GM06990 (cell line): ENCODE data around the gene SNX10.

Source experiments
- DNase-seq: peaks from one replicate; pipeline ENCODE4 v3.0.0-alpha.2; 2011; ENCODE audit not compliant: insufficient read length; ENCODE audit errors: extremely low read depth
- H3K27me3 ChIP-seq: replicated peaks from 2 replicates; pipeline ENCODE4 v1.6.0; 2011; ENCODE audit warnings: low read length; ENCODE audit not compliant: control insufficient read depth, insufficient read depth
- H3K36me3 ChIP-seq: 2 replicates; pipeline ENCODE4 v1.5.1; 2011; ENCODE audit warnings: low read length; ENCODE audit not compliant: control insufficient read depth, insufficient read depth
- H3K4me3 ChIP-seq: replicated peaks from 2 replicates; pipeline ENCODE4 v1.5.1; 2011; ENCODE audit warnings: low read depth, mild to moderate bottlenecking, control low read depth, low read length
- TF ChIP-seq, protein P1 (sequence below): IDR thresholded peaks from 2 replicates; pipeline ENCODE4 v1.5.1; 2011; ENCODE audit warnings: low read length, control low read depth, mild to moderate bottlenecking, inconsistent platforms; ENCODE audit not compliant: insufficient read depth, poor library complexity, severe bottlenecking

SNX10 gene

GRCh38 chr7:26343320-26343832, 51.7 kb downstream of the SNX10 start:
- TF ChIP-seq, protein P1, sequence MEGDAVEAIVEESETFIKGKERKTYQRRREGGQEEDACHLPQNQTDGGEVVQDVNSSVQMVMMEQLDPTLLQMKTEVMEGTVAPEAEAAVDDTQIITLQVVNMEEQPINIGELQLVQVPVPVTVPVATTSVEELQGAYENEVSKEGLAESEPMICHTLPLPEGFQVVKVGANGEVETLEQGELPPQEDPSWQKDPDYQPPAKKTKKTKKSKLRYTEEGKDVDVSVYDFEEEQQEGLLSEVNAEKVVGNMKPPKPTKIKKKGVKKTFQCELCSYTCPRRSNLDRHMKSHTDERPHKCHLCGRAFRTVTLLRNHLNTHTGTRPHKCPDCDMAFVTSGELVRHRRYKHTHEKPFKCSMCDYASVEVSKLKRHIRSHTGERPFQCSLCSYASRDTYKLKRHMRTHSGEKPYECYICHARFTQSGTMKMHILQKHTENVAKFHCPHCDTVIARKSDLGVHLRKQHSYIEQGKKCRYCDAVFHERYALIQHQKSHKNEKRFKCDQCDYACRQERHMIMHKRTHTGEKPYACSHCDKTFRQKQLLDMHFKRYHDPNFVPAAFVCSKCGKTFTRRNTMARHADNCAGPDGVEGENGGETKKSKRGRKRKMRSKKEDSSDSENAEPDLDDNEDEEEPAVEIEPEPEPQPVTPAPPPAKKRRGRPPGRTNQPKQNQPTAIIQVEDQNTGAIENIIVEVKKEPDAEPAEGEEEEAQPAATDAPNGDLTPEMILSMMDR, result no peak
- Histone ChIP-seq H3K36me3 (peaks cover 4% of the 10 kb centered on the region), H3K4me3 (no peak overlapping the region), H3K27me3 (no peaks in the 10 kb centered on the region)
- DNase-seq, result no peak

- no peak overlapping the region for H3K4me3 ChIP-seq
- H3K36me3 ChIP-seq, result peaks cover 6% of the 10 kb centered on the region
- TF ChIP-seq, protein P1, result no peak
- no peak for DNase-seq
- no peaks in the 10 kb centered on the region for H3K27me3 ChIP-seq
Observed at GRCh38 chr7:26343837-26344236, 52.2 kb downstream of the SNX10 start.

- no peaks in the 10 kb centered on the region for H3K27me3 ChIP-seq
- peaks cover 8% of the 10 kb centered on the region for H3K36me3 ChIP-seq
- TF ChIP-seq, protein P1, result no peak
- H3K4me3 ChIP-seq, result no peak overlapping the region
- no peak for DNase-seq
Observed at GRCh38 chr7:26345202-26345601, 53.5 kb downstream of the SNX10 start.

- Histone ChIP-seq H3K27me3 (no peaks in the 10 kb centered on the region), H3K4me3 (no peak overlapping the region), H3K36me3 (peaks cover 8% of the 10 kb centered on the region)
- no peak for DNase-seq
- TF ChIP-seq, protein P1, result no peak
Observed at GRCh38 chr7:26345837-26346236, 54.2 kb downstream of the SNX10 start.

DNA sequence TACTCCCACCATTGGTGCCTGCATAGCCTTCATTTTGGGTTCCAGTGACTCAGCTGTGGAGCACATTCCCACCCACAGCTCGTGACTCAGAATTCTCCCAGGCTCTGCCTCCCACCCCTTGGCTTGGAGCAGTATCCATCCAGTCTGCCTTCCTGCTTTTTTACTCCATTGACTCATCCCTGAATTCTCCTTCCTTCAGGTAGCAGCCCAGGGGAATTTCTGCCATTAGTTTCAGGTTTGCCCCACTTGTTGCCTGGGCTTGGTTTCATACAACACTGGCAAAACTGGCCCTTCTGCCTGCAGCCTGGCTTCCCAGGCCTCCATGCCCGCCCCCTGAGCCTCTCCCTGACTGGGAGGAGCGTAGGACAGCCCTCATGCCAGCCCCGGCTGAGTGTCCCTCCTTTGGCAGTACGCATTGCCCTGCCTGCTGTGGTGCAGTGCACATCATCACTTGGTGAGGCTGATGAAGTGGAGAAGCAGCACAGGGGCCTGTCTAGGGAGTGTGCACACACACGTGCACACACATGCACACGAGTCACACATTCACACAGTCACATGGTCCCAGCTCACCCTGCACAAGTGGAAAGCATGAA, 55.0 kb downstream of the SNX10 start:
- no peak for DNase-seq
- H3K4me3 ChIP-seq, result no peak overlapping the region

More for the DNA sequence above, 55.0 kb downstream of the SNX10 start:
- Histone ChIP-seq H3K36me3 (peaks cover 8% of the 10 kb centered on the region), H3K27me3 (no peaks in the 10 kb centered on the region)
- TF ChIP-seq, protein P1, result no peak
